Jurkat, Clone E6-1 (cell line): ENCODE data around the gene LARGE1.

Experiments
- DNase-seq: peaks from one replicate; pipeline ENCODE4 v3.0.0-alpha.2; 2011; ENCODE audit warnings: low read depth, low spot score
- H3K4me3 ChIP-seq: 2 replicates; pipeline ENCODE4 v1.5.1; 2011; ENCODE audit warnings: mild to moderate bottlenecking, low read length, control low read depth, moderate library complexity

LARGE1 gene

DNA sequence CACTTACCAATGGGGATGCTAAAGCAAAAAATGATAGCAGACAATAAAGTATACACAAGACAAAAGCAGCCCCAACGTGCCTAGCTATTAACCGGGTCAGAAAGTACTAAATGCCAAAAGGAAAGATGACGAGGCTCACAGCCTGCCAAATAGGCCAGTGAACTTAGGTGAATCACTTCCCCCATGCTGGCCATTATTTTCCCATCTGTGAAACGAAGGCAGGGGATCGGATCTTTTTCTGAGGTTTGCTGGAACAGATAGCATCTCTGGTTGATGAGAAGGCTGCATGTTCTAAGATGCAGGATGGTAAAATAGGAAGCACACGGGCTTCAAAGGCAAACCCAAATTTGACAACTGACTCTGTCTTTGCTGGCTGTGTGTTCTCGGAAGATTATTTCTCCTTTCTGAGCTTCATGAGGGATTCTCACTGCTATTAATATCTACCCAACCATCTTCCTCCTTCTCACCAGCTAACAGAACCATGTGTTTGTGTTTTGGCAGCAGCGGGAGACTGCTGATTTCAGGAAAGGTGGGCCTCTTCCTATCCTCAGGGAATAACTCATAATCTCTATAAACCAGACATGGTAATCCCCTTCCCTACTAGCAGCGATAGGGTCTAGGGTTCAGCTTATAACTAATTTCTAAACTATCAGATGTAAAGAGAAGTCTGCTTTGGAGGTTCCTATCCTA is 390.7 kb downstream of the LARGE1 start:
- H3K4me3 ChIP-seq = no peak overlapping the region
- DNase-seq = no peak

GRCh38 chr22:33528183-33528582 is 392.1 kb downstream of the LARGE1 start:
- no peak for DNase-seq
- H3K4me3 ChIP-seq = no peak overlapping the region

DNA sequence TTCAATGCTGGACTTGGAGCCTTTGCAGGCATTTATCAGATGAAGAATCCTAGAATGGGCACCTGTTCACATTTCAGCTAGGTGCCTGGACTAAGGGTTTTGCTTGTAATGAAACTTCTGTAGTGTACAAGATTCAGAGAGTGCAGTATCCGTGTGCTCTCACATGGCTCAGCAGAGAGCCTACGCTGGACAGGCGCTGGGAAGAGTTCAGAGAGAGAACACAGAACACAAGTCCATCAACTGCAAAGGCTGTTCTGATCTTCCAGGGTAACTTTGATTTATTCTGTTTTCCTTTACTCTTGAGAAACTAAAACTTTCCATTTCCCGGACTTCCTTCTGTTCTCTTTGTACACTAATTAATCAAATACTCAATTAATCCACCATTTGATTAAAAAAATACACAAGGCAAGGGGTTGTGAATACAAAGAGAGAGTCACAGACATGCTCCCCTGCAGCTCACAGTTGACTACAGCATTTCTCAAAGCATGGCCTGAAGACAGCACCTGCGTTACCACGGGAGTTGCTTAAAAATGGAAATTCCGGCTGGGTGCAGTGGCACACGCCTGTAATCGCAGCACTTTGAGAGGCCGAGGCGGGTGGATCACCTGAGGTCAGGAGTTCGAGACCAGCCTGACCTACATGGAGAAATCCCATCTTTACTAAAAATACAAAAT is 393.7 kb downstream of the LARGE1 start:
- no peak overlapping the region for H3K4me3 ChIP-seq
- DNase-seq = no peak

GRCh38 chr22:33524511-33525260 is 395.6 kb downstream of the LARGE1 start:
- no peak overlapping the region for H3K4me3 ChIP-seq
- DNase-seq = no peak

- no peak for DNase-seq
- H3K4me3 ChIP-seq = no peak overlapping the region
These were observed 398.2 kb downstream of the LARGE1 start for GRCh38 chr22:33521879-33522665.

GRCh38 chr22:33520904-33521780 is 399.1 kb downstream of the LARGE1 start:
- DNase-seq = no peak
- no peak overlapping the region for H3K4me3 ChIP-seq

- H3K4me3 ChIP-seq = no peak overlapping the region
- no peak for DNase-seq
These were observed 400.0 kb downstream of the LARGE1 start for GRCh38 chr22:33519974-33520903.

- H3K4me3 ChIP-seq = no peak overlapping the region
- peak; percentile 46 for DNase-seq
These were observed 401.0 kb downstream of the LARGE1 start for GRCh38 chr22:33519071-33519973.

GRCh38 chr22:33518405-33518804 is 401.9 kb downstream of the LARGE1 start:
- DNase-seq = no peak
- no peak overlapping the region for H3K4me3 ChIP-seq

- DNase-seq = no peak
- H3K4me3 ChIP-seq = no peak overlapping the region
These were observed 404.5 kb downstream of the LARGE1 start for GRCh38 chr22:33515795-33516194.

GRCh38 chr22:33513388-33514338 is 406.6 kb downstream of the LARGE1 start:
- no peak for DNase-seq
- no peak overlapping the region for H3K4me3 ChIP-seq

DNA sequence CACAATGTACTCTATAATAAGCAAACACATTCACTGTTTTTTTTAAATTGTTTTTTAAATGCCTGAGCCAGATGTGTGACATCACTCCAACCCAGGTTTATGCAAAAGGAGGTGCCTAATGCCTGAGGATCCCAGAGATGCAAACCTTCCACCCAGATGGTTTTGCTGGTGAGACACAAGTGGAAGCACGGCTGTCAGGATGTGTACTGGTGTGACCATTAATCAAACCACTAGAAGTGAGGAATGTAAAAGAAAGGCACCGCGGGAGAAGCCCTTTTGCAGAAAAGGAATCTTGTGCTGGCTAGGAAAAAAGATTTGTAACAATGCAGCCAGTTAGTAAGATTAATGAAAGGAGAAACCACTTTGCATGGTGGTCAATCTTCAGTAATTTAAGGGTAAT is 407.4 kb downstream of the LARGE1 start:
- H3K4me3 ChIP-seq = no peak overlapping the region
- no peak for DNase-seq

DNA sequence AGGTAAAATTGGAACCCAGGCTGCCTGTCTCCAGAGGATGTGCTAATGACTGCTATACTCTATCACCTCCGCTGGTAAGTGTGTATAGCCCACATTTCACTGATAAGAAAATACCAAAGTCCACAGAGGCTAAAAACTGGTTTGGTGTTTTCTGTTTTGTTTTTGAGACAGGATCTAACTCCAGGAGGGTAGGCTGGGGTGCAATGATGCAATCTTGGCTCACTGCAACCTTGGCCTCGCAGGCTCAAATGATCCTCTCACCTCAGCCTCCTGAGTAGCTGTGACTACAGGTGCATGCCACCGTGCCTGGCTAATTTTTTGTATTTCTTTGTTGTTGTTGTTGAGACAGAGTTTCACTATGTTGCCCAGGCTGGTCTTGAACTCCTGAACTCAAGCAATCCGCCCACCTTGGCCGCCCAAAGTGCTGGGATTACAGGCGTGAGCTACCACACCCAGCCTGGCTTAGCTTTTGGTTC is 409.8 kb downstream of the LARGE1 start:
- no peak for DNase-seq
- no peak overlapping the region for H3K4me3 ChIP-seq

DNA sequence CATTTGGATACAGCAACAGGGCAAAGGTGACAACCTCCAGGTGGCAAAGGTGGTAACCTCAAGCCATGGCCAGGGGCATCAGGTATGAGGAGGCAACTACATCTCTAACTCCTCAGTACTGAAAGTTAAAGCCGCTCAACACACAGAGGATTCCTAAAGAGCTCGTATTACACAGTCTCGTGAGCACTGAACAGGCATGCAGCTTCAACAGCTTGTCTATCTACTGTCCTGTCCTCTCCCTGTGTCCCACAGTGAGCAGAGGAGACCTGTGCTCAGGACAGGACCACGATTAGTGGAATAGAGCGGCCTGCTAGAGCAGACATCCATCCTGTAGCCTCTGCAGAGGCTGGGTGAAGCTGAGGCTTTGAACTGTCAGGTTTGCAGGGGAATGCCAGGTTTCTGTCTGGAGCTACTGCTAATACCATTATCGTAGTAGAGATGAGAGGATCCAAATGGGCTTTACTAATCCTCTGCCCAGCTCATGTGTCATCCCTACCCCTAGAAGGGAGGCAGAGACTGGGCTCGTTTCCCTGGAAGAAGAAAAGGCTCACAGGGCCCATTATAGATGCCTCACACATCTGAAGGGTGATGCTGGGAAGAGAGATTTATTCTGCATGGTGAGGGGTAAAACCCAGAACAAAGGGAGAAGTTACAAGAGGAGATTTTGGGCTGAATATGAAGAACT is 415.2 kb downstream of the LARGE1 start:
- DNase-seq = no peak
- H3K4me3 ChIP-seq = no peak overlapping the region

DNA sequence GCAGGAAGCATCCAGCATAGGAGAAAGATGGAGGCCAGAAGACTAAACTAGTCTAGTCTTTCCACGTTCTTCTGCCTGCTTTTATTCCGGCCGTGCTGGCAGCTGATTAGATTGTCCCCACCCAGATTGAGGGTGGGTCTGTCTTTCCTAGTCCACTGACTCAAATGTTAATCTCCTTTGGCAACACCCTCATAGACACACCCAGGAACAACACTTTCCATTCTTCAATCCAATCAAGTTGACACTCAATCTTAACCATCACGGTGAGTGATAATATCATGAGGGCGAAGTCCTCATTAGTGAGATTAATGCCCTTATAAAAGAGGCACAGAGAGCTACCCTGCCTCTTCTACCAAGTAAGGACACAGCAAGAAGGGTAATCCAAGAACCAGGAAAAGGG is 424.2 kb downstream of the LARGE1 start:
- DNase-seq = no peak

More for the DNA sequence above, 424.2 kb downstream of the LARGE1 start:
- H3K4me3 ChIP-seq = no peak overlapping the region
